ENCODE results near the gene TREX2.
"Not testable (repeated sequence)": the region's sequence is repeated elsewhere in the genome, so short reads cannot be mapped to it uniquely, and the experiment has no call there.

Gene TREX2

DNA sequence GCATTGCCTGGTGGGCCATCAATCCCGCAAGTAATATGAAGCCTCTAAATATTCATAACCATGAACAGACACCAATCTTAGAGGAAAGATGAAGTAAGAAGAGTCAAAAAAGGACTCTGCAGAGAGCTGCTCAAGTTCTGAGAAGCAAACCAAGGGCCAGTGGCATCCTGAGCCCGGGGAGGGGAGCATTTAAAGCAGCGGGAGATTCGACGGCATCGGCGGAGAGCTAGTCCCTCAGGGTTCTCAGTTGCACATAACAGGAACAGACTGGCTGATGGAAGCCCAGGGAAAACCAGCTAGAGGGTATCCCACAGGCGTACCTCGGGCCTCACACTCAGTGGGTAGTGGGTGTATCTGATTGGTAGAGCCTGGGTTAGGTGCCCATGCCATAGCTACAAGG is 39.8 kb downstream of the TREX2 start:
- no peak for DNase-seq

DNA sequence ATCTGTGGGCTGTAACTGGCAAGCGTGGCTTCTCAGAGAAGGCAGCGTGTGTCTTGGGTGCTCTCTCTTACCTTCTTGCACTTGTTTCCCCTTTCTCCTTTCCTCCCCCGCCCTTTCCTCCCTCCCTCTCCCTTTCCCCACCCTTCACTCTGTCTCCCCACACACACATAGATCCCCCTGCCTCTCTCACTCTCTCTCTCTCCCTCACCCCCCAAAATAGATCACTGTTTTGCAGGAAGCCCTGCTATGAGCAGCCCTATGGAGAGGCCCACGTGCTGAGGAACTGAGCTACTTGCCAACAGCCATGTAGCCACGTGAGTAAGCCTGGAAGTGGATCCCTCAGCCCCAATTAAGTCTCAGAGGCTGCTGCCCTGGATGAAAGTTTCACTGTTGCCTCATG is 40.4 kb downstream of the TREX2 start:
- no peak for DNase-seq

DNA sequence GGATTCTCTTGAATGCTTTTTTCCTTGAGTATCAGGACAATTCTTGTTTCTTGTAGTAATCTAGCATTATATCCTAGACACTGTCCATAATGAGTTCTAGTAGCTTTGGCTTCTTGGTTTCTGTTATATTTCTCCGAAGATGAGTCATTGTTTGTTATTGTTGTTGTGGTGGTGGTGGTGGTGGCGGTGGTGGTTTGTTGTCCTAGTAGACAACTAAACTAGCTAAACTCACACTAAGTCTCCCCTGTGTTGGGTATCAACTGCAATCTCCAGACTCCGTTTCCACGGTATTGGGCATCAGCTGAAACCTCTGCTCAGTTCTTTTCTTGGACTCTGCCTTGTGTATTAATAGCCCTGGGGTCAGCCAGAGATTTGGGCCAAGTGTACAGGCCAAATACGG is 41.5 kb downstream of the TREX2 start:
- DNase-seq, result not testable (repeated sequence)

- no peak for DNase-seq
Measured at GRCh38 chrX:153401133-153401764, 44.6 kb downstream of the TREX2 start, which contains the start of gene PNMA6E. Gene PNMA6E, minus strand, starts transcription at chrX:153401350. Its CDS starts 2,501 bp downstream, at chrX:153398849.

DNA sequence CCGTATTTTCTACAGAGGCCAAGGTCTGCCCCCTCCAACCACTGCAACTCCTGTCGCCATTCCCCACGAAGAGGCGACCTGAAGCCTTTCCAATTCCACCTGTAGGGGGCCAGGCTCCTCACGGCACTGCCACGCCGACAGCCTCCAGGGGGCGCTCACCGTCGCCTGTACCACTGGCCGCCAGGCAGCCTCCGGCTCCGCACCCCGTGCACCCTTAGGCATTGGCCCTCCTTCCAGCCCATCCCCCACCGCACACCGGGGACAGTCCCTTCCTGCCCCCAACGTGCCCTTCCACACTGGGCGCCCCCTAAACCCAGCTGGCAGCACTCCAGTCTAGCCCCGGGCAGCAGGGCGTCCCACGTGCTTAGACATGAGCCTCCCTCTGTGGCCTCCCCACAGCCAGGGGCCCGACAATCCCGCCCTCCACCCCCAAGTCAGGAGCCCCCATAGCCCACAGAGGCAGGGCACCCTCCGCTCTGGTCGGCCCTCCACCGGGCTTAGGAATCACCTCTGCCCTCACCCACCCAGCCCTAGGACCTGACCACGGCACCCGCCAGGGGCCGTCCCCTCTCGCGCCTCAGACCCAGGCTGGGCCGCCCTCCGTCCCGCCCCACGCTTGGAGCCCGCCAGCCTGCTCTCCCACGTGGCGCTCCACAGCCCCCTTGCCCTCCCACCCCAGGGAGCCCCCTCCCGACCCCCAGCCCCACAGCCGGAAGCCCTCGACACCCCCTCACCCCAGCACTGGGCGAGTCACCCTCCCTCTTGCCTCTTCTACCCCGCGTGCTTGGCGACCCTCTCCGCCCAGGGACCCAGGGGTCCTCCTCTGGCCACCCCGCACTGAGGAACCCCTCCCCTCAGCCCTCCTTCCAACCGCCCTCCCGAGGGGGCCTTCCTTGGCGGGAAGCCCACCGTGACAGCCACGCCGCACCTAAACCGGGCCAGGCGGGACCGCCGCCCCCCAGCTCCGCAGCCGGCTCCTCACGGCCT is 45.4 kb downstream of the TREX2 start:
- DNase-seq, result peak; percentile 61

- DNase-seq, result no peak
Measured at GRCh38 chrX:153398275-153398960, 47.4 kb downstream of the TREX2 start.

GRCh38 chrX:153397256-153397960 is 48.4 kb downstream of the TREX2 start:
- no peak for DNase-seq

DNA sequence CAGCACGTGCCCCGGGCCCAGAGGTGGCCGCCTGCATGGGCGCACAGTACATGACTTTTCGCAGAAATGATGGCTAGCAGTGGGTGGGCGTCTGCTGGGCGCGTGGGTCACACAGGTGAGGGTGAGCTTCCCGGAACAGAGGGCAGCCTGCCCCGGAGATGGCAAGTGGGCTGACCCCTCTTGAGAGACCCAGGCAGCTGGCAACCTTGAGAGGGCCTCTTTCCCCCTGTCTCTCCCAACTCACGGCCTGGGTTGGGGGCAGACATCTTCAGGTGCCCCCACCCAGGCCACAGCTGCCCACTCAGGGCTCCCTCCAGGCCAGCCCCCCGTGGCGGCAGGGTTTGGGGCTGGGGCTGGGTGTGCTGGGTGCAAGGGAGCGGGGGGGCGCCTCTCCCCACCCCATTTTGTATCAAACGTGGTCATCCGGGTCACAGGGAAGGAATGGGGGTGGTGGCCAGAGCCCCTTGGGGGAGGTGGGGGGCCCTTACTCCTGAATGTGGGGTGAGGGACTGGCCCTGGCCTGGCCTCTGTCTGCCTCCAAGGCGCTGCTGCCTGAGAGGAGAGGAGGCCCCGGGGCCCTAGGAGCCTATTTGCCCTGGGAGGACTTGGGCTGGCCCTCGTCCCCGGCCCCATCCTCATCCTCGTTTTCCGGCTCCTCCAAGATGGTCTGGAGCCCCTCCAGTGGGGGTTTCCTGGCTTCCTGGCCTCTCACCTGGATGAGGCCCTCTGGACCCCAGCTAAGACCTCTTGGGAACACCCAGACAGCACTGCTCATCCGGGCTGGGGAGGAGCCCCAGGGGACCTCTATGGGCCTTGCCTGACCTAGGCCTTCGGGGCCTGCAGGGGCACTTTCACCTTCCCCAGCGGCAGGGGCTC is 49.3 kb downstream of the TREX2 start:
- DNase-seq, result no peak

DNA sequence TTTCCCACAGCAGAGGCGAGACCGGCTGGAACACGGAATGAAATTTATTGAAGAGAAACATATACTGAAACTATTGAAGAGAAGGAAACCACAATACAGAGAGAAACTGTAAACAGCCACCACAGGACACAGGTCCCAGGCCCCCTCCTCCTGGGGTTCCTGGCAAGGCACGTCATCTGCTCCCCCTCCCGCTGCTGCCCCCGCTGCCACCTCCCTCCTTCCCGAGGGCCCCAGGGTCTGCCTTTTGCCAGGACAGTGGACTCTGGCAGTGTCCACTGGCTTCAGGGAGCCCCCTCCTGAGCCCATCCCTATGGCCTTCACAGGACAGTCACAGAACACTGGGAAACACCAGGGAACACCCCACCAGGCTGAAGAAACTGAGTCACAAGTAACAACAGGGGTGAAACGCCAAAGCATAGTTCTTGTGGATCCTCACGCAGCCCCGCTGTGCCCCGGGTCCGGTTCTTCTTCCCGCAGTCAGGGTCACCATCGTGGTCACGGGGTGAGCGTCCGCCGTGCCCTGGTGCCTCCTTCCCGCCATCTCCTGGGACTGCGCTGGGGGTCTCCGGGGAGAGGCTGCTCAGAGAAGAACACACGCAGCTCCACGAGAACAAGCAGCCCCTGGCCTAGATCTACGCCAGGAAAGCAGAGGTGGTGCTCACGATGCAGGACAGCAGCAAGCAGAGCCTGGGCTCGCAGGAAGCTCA is 50.1 kb downstream of the TREX2 start:
- DNase-seq, result no peak

GRCh38 chrX:153394612-153395011 is 51.2 kb downstream of the TREX2 start:
- no peak for DNase-seq

Measured in CD4-positive, alpha-beta T cell treated with Interleukin-17A for 4 hours (primary cell).